ENCODE measurements around the gene TUBA3E. TPM values are rescaled to one million over a fixed set of nuclear protein-coding genes. Genes with fewer than 3 reads are reported as not detected.
"Not testable (repeated sequence)": the region's sequence is repeated elsewhere in the genome, so short reads cannot be mapped to it uniquely, and the experiment has no call there.

TUBA3E gene
- not detected for total RNA-seq
- long read RNA-seq: 0 reads

DNA sequence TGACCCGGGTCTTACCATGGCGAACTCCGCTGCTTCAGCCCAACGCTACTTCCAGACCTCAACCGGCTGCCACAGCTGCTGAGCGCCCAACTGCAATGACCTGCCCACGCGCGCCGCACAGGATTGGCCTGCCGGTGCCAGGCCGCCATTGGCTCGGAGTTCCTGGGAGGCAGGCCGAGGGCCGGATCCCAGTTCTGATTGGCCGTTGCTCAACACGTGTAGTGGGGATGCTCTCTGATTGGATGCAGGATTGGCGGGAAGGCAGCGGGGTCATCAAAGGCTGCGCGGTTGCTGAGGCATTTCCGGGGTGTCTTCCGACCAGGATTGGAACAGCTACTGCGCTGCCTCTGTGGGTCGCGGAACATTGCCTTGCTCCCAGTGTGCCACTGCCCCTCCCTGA, at the start of gene TUBA3E:
TUBA3E (minus strand) TSS at position 97 of the 400 bp plus-strand sequence; CDS start at position 18, 79 bp downstream.
- intact Hi-C loops (cut with DNase I, micrococcal nuclease): no loop called here
- DNase-seq: no peak
- ATAC-seq: no peak

DNA sequence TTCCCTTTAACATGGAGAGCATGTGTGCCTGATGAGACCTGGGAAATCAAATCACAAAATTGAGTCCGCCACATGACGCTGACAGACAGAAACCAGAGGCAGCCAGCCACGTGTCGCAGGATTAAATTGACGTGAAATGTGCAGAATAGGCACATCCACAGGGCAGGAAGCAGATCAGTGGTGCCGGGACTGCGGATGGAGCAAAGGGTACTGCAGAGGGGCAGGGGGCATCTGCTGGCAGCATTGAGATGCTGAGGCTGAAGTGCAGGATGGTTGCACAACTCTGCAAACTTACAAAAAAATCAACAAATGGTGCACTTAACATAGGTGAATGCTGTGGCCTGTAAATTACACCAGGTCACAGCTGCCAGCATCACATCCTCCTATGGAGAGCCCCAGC, 48.2 kb upstream of the TUBA3E start:
- ATAC-seq: no peak
- intact Hi-C loops (cut with DNase I, micrococcal nuclease): no loop called here

DNA sequence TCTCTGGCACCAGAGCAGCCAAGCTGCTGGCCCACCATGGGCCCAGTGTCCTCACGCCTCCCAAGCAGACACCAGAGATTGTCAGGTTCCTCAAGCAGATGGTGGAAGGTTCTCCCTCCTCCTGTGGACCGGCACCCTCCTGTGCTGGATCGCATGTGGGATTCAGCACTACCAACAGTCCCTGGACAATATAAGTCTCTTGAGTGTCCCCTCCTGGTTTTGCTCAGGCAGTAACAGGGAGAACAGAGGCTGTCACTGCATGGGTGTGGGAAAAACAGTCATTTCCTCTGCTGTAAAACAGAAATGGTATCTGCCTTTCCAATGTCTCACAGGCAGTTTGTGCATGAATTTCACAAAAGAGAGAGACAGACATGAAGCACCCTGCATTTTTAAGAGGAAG, 47.7 kb upstream of the TUBA3E start:
- DNase-seq (no peak), ATAC-seq (no peak)
- intact Hi-C loops (cut with DNase I, micrococcal nuclease): no loop called here

More for the DNA sequence above, 48.2 kb upstream of the TUBA3E start:
- DNase-seq: no peak

DNA sequence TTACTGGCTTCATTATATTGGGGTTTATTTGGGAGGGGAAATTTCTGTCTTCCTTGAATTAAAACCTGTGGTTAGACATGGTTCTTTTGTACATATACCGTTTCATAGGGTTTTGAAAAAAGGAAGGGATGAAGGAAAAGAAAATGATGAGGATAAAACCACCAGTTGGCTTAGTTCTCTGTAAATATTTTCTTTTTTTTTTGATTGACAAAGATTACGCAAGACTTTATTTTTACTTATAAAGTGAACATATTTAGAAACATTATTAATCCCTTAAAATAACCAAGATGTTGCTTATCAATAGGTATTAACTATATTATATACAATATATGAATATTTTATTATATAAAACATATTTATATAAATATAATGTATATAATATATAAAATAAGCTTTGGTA, 45.1 kb upstream of the TUBA3E start:
- intact Hi-C loops (cut with DNase I, micrococcal nuclease): no loop called here
- ATAC-seq (no peak), DNase-seq (no peak)

DNA sequence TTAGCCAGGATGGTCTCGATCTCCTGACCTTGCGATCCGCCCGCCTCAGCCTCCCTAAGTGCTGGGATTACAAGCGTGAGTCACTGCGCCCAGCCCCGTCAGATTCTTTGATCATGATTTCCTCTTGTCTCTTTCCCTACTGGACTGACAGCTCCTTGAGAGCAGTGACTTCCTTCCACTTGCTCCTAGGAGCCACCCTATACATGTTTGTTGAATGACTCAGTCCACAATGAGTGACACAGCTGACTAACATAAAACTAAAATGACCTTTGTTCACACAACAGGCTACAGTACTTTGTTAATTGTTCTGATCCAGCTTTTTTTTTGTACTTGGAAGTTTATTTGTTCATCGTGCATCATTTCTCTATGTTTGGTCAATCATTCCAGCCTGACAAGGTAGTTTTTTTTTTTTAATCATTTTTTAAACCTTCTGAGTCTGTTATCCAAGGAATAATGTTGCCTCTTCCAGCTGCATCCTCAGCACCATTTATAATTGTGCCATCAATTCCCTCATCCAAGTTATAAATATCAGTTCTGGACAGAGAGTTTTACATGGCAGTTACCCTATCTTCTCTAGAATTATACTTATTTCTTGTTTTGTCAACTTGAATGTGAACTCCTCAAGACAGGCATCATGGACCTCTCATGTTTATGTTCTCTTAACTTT, 42.9 kb upstream of the TUBA3E start:
- DNase-seq: peak; percentile 74 to 85
- ATAC-seq: peak; percentile 97
- intact Hi-C loops (cut with DNase I, micrococcal nuclease): no loop called here

DNA sequence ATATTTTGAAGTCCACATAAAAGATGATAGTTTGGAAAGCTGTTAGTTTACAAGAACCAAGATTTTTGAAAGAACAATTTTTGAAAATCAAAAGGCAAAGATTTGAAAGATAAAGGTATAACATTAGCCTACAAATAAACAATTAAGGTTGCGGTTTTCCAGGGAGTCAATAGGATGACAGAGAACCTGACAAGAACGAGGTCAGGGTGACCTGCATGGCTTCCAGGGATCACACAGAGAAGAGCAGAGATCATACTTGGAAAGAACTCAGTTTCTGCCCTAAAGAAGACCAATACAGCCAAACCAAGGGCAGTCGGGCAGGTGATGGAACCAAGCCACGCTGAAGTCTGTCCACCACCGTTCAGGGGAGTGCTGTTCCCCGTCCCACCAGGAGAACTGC, 41.3 kb upstream of the TUBA3E start:
- intact Hi-C loops (cut with DNase I, micrococcal nuclease); ATAC-seq; DNase-seq: not testable (repeated sequence)

DNA sequence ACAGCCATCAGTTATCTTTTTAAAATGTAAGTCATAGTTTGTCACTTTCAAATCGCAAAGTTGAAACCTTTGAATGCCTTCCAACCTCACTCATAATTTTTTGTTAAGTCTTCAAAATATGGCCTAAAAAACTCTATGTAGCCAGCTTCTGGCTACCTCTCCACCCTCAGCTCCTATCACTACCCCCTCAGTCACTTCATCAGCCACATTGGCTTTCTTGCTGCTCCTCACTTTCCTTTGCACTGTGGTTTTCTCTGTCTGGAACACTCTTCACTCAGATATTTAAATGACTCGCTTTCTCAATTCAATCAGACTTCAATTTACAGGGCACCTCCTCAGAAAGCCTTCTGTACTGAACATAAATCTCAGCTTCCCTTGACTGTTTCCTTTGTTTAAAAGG, 34.8 kb upstream of the TUBA3E start:
- ATAC-seq; DNase-seq; intact Hi-C loops (cut with DNase I, micrococcal nuclease): not testable (repeated sequence)

DNA sequence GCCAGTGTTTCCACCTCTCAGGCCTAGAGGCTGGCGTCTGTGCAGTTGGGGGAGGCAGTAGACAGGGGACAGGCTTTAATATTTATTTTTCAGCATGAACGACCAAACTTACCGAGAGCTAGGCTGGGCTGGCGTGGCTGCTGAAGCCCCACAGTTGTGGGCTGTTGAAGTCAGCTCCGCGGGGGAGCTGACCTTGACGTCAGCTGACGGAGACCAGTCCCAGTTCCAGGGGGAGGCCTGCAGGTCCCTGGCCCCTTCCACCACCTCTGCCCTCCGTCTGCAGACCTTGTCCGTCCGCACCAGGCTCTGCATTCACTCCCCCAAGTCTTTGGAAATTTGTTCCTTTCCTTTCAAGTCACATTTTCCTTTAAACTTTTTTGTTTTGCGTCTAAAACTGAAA, 33.4 kb upstream of the TUBA3E start:
- ATAC-seq (no peak), DNase-seq (no peak)
- intact Hi-C loops (cut with DNase I, micrococcal nuclease): no loop called here

DNA sequence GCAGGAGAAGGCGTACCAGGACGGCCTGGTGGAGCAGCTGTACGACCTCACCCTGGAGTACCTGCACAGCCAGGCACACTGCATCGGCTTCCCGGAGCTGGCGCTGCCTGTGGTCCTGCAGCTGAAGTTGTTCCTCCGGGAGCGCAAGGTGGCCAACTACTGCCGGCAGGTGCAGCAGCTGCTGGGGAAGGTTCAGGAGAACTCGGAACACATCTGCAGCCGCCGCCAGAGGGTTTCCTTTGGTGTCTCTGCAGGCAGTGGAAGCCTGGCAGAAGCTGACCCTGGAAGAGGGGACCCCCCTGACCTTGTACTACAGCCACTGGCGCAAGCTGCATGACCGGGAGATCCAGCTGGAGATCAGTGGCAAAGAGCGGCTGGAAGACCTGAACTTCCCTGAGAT, 32.7 kb upstream of the TUBA3E start:
- DNase-seq; ATAC-seq; intact Hi-C loops (cut with DNase I, micrococcal nuclease): not testable (repeated sequence)

DNA sequence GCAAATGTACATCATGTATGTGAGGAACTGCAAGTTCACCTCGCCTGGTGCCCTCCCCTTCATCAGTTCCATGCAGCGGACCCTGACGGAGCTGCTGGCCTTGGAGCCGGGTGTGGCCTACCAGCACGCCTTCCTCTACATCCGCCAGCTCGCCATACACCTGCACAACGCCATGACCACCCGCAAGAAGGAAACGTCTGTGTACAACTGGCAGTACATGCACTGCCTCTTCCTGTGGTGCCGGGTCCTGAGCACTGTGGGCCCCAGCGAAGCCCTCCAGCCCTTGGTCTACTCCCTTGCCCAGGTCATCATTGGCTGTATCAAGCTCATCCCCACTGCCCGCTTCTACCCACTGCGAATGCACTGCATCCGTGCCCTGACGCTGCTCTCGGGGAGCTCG, 32.1 kb upstream of the TUBA3E start:
- ATAC-seq; DNase-seq; intact Hi-C loops (cut with DNase I, micrococcal nuclease): not testable (repeated sequence)

DNA sequence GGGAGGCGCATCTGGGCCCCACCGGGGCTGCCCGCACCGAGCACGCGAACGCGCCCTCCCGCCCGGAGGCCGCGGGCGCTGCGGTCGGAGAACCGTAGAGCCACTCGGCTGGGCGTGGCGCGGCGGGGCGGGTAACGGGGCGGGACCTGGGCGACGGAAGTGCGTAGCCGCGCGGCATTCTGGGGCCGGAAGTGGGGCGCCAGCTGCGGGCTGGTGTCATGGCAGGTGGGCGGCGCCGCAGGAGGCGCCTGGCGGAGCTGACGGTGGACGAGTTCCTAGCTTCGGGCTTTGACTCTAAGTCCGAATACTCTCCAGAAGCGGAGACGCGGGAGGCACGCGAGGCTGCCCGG, 30.9 kb upstream of the TUBA3E start:
- peak in 1 of 2 donors; percentile 35 for DNase-seq

DNA sequence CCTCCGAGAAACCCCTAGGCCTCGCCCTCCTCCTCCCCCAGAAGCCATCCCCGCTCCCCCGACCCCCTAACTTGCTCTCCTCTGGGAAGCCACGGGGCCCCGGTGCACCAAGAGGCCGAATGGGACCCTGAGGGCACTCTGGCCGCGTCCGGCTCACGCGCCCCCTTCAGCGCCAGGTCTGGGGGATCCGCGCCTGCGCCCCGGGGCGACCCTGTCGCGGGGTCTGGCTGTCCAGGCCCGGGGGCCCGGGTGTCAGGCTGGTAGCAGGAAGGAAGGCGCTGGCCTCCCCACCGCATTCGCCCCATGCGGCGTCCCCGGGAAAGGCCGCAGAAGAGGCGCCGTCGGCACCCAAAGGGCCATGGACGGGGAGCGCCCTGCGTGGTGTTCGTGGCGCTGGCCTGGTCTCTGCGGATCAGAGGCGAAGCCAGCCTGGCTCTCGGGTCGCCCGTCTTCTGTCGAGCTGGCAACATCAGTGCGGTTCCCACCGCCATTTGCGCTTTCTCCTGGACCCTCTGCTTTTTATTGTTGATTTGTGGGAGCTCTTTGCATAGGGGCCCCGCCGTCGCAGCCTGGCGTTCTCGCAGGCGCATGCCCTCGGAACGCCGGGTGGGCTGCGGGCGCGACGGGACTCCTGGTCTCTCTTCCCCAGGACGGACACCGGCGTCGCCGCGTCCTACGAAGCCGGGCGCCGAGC, 30.4 kb upstream of the TUBA3E start:
- intact Hi-C loops (cut with DNase I, micrococcal nuclease); ATAC-seq; DNase-seq: not testable (repeated sequence)

More for the DNA sequence above, 30.9 kb upstream of the TUBA3E start:
- intact Hi-C loops (cut with DNase I, micrococcal nuclease): not testable (repeated sequence)
- ATAC-seq: peak; percentile 95

DNA sequence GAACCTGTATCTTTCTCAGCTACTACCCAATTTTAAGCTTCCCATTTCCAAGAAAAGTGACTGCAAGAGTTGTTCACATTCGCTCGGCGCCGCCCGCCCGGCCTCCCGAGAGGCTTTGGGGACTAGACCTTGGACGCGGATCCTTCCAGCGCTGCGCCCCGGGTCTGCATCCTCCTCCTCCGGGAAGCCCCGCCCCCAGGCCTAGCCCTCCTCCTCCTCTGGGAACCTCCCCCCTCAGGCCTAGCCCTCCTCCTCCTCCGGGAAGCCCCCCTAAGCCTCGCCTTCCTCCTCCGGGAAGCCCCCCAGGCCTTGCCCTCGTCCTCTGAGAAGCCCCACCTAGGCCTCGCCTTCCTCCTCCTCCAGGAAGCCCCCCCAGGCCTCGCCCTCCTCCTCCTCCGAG, 29.8 kb upstream of the TUBA3E start:
- ATAC-seq; intact Hi-C loops (cut with DNase I, micrococcal nuclease); DNase-seq: not testable (repeated sequence)

DNA sequence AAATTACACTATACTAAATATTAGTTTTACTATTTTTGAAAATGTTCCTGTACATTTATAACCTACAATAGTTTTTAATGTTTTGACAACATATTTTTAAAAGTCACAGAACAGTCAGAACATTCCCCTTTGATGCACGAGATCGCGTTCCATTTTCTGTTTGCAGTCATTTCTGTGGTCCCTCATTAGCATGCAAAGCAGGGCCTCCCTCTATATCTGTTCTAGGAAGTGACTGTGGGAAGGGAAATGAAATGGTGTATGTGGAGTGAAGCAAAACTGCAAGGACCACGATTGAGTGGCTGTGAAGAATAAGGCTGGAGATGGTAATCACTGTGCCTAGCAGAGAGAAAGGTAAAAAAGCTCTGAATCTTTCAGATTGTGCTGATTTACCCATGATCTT, 24.3 kb upstream of the TUBA3E start:
- intact Hi-C loops (cut with DNase I, micrococcal nuclease); ATAC-seq; DNase-seq: not testable (repeated sequence)

DNA sequence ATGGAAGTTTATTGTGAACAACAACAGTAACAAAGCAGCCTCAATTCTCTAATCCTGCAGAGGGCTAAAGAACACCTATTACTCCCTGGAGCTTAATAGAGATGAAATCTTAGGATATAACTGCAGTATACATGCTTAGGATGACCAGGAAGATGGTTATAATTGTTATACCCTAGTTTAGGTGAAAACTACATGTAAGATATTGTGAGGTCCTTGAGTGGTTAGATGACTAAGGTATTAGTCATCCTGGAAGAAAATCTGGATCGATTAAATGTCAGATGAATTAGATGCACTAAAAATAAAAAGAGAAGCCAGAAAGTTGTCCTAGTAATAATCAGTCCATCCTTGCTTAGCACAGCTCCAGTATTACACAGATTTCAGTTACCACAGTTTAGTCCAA, 22.3 kb upstream of the TUBA3E start:
- ATAC-seq; DNase-seq; intact Hi-C loops (cut with DNase I, micrococcal nuclease): not testable (repeated sequence)

DNA sequence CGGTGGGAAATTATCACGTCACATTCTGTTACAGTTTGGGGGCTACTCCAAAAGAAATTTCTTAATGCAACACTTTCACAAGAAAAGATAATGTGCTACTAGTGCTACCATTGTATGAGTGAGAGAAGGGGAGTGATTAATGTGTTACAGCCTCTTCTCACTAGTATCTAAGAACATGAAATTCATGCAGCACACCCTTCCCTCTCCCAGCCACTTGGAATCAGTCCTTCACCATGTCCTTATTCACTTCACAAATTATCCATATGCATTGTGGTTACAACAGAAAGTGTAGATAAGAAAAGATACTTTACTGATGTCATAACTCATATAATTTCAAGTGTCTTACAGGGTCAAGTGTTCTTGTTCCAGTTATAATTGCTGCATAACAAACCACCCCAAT, 20.9 kb upstream of the TUBA3E start:
- intact Hi-C loops (cut with DNase I, micrococcal nuclease); DNase-seq; ATAC-seq: not testable (repeated sequence)

DNA sequence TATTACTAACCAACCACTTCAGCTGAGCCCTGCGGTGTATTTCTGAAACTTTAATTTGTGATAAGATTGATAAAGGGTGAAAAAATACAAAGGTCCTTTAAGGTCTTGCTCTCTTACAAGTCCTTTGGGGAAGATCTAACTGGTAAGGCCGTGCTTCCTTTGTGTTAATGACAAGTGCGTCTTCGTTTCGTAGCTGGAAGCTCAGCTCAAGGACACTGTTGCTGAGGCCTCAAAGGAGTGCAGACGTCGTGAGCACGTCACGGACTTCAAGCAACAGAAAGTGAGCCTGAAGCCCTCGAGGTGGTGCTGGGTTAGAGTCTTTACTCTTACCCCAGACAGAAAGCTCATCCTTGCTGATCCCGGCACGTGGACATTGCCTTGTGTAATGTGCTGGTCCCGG, 8.8 kb upstream of the TUBA3E start:
- intact Hi-C loops (cut with DNase I, micrococcal nuclease); DNase-seq; ATAC-seq: not testable (repeated sequence)

DNA sequence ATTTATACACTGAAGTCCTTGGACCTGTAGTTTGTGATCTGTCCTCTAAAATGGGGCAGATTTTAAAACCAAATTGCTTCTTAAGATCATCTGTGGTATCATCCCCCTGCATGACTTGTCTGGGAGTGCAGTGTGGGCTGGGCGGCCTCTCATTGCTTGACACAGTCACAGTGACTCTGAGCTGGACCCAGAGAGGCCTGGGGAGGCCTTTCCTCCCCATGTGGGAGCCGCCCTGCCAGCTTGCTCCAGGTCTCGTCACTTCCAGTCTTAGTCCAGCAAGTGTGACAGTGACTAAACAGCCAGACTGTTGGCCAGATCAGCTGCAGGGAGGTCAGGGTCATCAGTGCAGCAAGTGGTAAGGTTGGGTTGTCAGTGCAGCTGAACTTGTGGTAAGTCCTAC, 4.9 kb upstream of the TUBA3E start:
- ATAC-seq; intact Hi-C loops (cut with DNase I, micrococcal nuclease); DNase-seq: not testable (repeated sequence)

DNA sequence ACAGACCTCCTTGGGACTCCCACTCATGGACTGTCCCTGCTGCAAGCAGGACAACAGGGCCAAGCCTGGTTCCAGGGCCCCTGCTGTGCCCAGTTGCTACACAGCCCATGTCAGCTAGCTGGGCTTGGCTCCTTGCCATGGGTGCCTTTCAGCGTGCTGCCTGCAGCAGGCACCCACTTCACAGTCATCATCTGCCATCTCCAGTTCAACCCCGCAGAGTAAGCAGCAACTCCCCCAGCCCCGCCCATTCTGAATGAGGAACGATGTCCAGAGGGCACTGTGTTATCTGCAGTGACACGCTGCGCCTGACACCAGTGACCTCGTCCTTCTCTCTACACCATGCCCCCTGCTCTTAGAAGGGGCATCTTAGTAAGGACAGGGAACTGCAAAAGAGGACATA, 4.3 kb upstream of the TUBA3E start:
- intact Hi-C loops (cut with DNase I, micrococcal nuclease): not testable (repeated sequence)
- peak in 1 of 2 donors; percentile 60 for DNase-seq
- ATAC-seq: peak; percentile 98

DNA sequence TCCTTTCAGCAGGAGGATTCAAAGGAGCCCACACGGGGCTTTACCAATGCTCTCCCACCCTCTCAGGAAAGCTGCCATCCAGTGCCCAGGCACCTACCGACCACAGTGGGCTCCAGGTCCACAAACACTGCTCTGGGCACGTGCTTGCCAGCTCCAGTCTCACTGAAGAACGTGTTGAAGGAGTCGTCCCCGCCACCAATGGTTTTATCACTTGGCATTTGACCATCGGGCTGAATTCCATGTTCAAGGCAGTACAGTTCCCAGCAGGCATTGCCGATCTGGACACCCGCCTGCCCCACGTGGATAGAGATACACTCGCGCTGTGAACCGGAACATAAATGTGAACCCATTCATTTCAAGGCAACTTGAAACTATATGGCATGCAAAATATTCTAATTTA, 2.2 kb downstream of the TUBA3E start:
- intact Hi-C loops (cut with DNase I, micrococcal nuclease); ATAC-seq; DNase-seq: not testable (repeated sequence)
